Measurements from ENCODE around the gene ZMAT2. TPM values are rescaled to one million over a fixed set of nuclear protein-coding genes. Genes with fewer than 3 reads are reported as not detected.
A peak's percentile ranks its signal among the peaks of the same experiment; 100 is the strongest.

ZMAT2 gene
- total RNA-seq, 1 experiment from 2014 or later, result 55.3 TPM

DNA sequence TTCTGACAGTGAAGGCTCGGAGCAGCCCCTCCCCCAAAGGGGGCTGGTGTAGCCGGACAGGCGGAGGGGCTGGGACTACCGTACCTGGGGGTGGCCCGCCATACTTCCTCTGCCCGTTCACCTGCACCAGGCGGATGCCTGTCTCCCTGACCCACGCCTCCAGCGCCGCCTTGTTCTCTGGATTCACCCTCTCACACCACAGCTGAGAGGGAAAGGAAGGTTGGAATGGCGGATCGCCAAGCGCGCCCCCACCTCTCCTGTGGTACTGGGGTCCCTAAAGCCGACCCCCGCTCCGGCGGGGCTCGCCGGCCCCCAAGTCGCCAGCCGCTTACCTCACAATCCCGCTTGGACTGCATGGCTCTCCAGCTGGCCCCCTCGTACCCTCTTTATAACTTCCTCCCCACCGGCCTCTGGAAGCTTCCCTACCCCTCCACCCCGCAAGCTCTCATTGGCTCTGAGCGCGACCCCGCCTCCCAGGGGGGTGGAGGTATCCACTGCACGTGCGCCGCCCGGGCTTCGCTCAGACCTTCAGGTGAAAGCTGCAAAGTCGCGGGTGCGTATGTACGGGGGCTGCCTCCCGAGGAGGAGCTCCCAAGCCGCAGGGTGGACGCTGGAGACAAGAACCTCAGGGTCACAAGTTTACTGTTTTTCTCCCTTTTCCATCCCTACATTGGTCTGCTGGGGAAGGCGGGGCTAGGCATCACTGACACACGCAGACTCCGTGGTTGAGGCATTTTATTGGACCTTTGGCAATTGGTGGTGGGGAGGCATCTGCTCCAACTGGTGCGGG, 26.9 kb upstream of the ZMAT2 start, which contains the start of gene DND1:
DND1 (minus strand) TSS at position 390 of the 790 bp plus-strand sequence; CDS start at position 356, 34 bp downstream.
- Histone ChIP-seq H4K20me1 (ENCODE audit: insufficient read depth) (no peaks in the 10 kb centered on the region), H3K9me2 (ENCODE audit: insufficient read depth) (no peaks in the 10 kb centered on the region), H3K4me2 (ENCODE audit: low read length) (no peak within 1 kb of the TSS), H3K36me3 (ENCODE audit: control insufficient read depth in 1 of 2, insufficient read depth in 2 of 2, low read length in 2 of 2) (peaks cover 40 to 41% of the 10 kb centered on the region in 2 experiments; a peak in 3 of 4 replicates), H2AFZ (ENCODE audit: low read depth, low read length, poor library complexity, severe bottlenecking) (no peak within 1 kb of the TSS), H3K4me1 (ENCODE audit: control insufficient read depth in 1 of 2, insufficient read depth in 2 of 2, low read length in 2 of 2) (no peaks in the 10 kb centered on the region), H3K27ac (ENCODE audit: low read depth, low read length) (no peak within 1 kb of the TSS), H3K4me3 (replicated peaks in 1 of 2; ENCODE audit: low read depth in 1 of 2, low read length in 2 of 2) (no peak within 1 kb of the TSS), H3K27me3 (ENCODE audit: insufficient read depth, low read length) (no peaks in the 10 kb centered on the region), H3K9me3 (ENCODE audit: control insufficient read depth in 1 of 2, insufficient read depth in 1 of 2, low read depth in 1 of 2, low read length in 2 of 2) (no peaks in the 10 kb centered on the region), H3K9ac (ENCODE audit: low read length) (no peak within 1 kb of the TSS), H3K79me2 (ENCODE audit: insufficient read depth, low read length) (peaks cover 10% of the 10 kb centered on the region; the same call in 1 of the 2 replicates)
- intact Hi-C loops (cut with micrococcal nuclease), result no loop called here
- BruUV-seq (replicated peaks), result no TSS peak
- ChIA-PET POLR2A (interaction anchor here (0.7 kb wide), 1 partner anchor 253 kb away, joined by 4 read pairs; the partner anchor contains the start of gene PCDHAC1), CTCF (no interaction called here), RAD21 (ENCODE audit: low non-redundant PET in 1 of 2, low total read pairs in 2 of 2, uncharacterized antibody in 2 of 2, unreplicated experiment in 2 of 2) (no interaction called here)
- DNase-seq (ENCODE audit: low read depth, low spot score), result no peak
- ATAC-seq, result peak; percentile 44
- TF ChIP-seq POLR2AphosphoS5 (IDR thresholded peaks at IDR 0.05; ENCODE audit: low read depth, low read length) (peak; percentile 46; the same call in 1 of the 2 replicates), SRF (IDR thresholded peaks at IDR 0.05; ENCODE audit: low read depth) (no peak)

DNA sequence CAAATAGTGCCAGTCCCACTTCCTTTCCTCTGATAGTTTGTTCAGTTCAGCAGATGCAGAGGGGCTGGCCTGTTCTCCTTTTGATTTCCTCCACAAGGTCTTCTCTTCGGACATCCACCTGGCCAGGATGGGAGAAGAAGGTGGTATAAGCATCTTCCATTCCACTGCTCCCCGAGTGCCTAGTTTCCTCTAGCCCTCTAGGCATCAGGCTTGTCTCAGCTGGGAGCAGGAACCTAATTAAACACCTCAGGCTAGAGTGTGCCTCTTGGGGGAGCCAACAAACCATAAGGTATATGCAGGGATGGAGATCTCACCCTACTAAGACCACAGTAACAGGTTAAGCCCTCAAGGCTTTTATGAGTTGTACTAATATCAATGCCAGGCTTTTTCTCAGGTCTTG, 26.0 kb upstream of the ZMAT2 start:
- Histone ChIP-seq H3K4me1 (ENCODE audit: control insufficient read depth in 1 of 2, insufficient read depth in 2 of 2, low read length in 2 of 2) (no peaks in the 10 kb centered on the region), H3K27me3 (ENCODE audit: insufficient read depth, low read length) (no peaks in the 10 kb centered on the region), H3K4me2 (ENCODE audit: low read length) (no peak overlapping the region), H3K4me3 (replicated peaks in 1 of 2; ENCODE audit: low read depth in 1 of 2, low read length in 2 of 2) (no peak overlapping the region), H3K9me2 (ENCODE audit: insufficient read depth) (no peaks in the 10 kb centered on the region), H3K79me2 (ENCODE audit: insufficient read depth, low read length) (peaks cover 2% of the 10 kb centered on the region; the same call in 1 of the 2 replicates), H4K20me1 (ENCODE audit: insufficient read depth) (no peaks in the 10 kb centered on the region), H3K36me3 (ENCODE audit: control insufficient read depth in 1 of 2, insufficient read depth in 2 of 2, low read length in 2 of 2) (peaks cover 35 to 37% of the 10 kb centered on the region in 2 experiments; a peak in 3 of 4 replicates), H3K9ac (ENCODE audit: low read length) (no peak overlapping the region), H3K9me3 (ENCODE audit: control insufficient read depth in 1 of 2, insufficient read depth in 1 of 2, low read depth in 1 of 2, low read length in 2 of 2) (no peaks in the 10 kb centered on the region), H3K27ac (ENCODE audit: low read depth, low read length) (no peak overlapping the region), H2AFZ (ENCODE audit: low read depth, low read length, poor library complexity, severe bottlenecking) (no peak overlapping the region)
- ChIA-PET POLR2A (interaction anchor here (1.1 kb wide), 1 partner anchor 328 kb away, joined by 4 read pairs; the partner anchor contains the start of gene HBEGF), CTCF (no interaction called here), RAD21 (ENCODE audit: low non-redundant PET in 1 of 2, low total read pairs in 2 of 2, uncharacterized antibody in 2 of 2, unreplicated experiment in 2 of 2) (no interaction called here)
- peak; percentile 32; the same call in 1 of the 2 replicates for ATAC-seq
- TSS peak; percentile 54 for BruUV-seq (replicated peaks)
- no peak for DNase-seq (ENCODE audit: low read depth, low spot score)
- intact Hi-C loops (cut with micrococcal nuclease), result no loop called here
- TF ChIP-seq SP1 (IDR thresholded peaks at IDR 0.05; ENCODE audit: low read depth) (no peak), JUND (IDR thresholded peaks at IDR 0.05) (no peak), SIN3A (IDR thresholded peaks at IDR 0.05; ENCODE audit: low read depth) (no peak), POLR2A (IDR thresholded peaks at IDR 0.05; ENCODE audit: borderline replicate concordance, extremely low read depth, insufficient read depth, insufficient read length) (no peak), CEBPB (IDR thresholded peaks at IDR 0.05; ENCODE audit: low read depth) (no peak), EZH2 (IDR thresholded peaks at IDR 0.05) (no peak), TCF7L2 (IDR thresholded peaks at IDR 0.05; ENCODE audit: borderline replicate concordance, extremely low read depth, insufficient read depth, insufficient read length) (no peak), EZH2phosphoT487 (IDR thresholded peaks at IDR 0.05; ENCODE audit: borderline replicate concordance) (no peak), RAD21 (IDR thresholded peaks at IDR 0.05; ENCODE audit: low read depth) (no peak), ZFX (IDR thresholded peaks at IDR 0.05) (no peak), SRF (IDR thresholded peaks at IDR 0.05; ENCODE audit: low read depth) (no peak), EGR1 (IDR thresholded peaks at IDR 0.05; ENCODE audit: low read depth) (no peak), POLR2AphosphoS5 (IDR thresholded peaks at IDR 0.05; ENCODE audit: low read depth, low read length) (no peak), ZNF274 (IDR thresholded peaks at IDR 0.05; ENCODE audit: low read depth, low read length) (no peak)
- TF ChIP-seq, protein P1, sequence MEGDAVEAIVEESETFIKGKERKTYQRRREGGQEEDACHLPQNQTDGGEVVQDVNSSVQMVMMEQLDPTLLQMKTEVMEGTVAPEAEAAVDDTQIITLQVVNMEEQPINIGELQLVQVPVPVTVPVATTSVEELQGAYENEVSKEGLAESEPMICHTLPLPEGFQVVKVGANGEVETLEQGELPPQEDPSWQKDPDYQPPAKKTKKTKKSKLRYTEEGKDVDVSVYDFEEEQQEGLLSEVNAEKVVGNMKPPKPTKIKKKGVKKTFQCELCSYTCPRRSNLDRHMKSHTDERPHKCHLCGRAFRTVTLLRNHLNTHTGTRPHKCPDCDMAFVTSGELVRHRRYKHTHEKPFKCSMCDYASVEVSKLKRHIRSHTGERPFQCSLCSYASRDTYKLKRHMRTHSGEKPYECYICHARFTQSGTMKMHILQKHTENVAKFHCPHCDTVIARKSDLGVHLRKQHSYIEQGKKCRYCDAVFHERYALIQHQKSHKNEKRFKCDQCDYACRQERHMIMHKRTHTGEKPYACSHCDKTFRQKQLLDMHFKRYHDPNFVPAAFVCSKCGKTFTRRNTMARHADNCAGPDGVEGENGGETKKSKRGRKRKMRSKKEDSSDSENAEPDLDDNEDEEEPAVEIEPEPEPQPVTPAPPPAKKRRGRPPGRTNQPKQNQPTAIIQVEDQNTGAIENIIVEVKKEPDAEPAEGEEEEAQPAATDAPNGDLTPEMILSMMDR (IDR thresholded peaks at IDR 0.05 in 2 of 3, conservative IDR thresholded peaks at IDR 0.05 in 1 of 3; ENCODE audit: borderline replicate concordance in 1 of 3, insufficient read depth in 1 of 3, low read depth in 2 of 3, low read length in 2 of 3), result no peak
- TF ChIP-seq, protein P2, sequence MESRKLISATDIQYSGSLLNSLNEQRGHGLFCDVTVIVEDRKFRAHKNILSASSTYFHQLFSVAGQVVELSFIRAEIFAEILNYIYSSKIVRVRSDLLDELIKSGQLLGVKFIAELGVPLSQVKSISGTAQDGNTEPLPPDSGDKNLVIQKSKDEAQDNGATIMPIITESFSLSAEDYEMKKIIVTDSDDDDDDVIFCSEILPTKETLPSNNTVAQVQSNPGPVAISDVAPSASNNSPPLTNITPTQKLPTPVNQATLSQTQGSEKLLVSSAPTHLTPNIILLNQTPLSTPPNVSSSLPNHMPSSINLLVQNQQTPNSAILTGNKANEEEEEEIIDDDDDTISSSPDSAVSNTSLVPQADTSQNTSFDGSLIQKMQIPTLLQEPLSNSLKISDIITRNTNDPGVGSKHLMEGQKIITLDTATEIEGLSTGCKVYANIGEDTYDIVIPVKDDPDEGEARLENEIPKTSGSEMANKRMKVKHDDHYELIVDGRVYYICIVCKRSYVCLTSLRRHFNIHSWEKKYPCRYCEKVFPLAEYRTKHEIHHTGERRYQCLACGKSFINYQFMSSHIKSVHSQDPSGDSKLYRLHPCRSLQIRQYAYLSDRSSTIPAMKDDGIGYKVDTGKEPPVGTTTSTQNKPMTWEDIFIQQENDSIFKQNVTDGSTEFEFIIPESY (IDR thresholded peaks at IDR 0.05; ENCODE audit: extremely low read depth, insufficient replicate concordance, low read length), result no peak
